Coronary artery (tissue), 2 donors: ENCODE measurements around the gene CFLAR.
"Not testable (repeated sequence)": the region's sequence is repeated elsewhere in the genome, so short reads cannot be mapped to it uniquely, and the experiment has no call there.

Source experiments
- DNase-seq: peaks from one replicate; pipeline ENCODE4 v3.0.0-alpha.2; 2017; ENCODE audit warnings: low spot score
- H3K27ac ChIP-seq, 2 donors: fragments of 200-600 bp; sonication (generic); one replicate each; pipeline ENCODE4 v1.5.1; 2016 to 2019
- H3K4me3 ChIP-seq: fragments of 200-600 bp; sonication (generic); 2 replicates; pipeline ENCODE4 v1.5.1; 2016; ENCODE audit warnings: mild to moderate bottlenecking, moderate library complexity
- TF ChIP-seq, protein P1 (sequence below): fragments of 200-600 bp; sonication (generic); IDR thresholded peaks from one replicate; pipeline ENCODE4 v1.5.1; 2019; ENCODE audit warnings: antibody characterized with exemption

Gene CFLAR

DNA sequence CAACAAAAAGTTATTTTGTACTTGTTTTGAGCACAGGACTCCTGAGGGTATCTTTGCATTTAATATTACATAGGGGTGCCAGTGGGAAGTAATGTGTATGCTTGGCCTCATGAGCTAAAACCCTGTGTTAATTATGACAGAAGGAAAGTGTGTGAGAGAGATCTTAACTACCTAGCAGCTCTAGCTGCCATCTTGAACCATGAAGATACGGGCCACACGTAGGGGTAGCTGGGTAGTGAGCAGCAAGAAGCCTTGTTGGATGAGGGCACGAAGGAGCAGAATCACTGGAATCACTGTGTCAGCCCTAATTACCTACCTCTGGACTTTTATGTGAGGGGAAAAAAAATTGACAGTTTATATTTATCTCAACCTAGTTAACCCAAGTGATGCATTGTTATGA, 51.6 kb downstream of the CFLAR start:
- Histone ChIP-seq H3K4me3 (no peak overlapping the region), H3K27ac (no peak overlapping the region)
- DNase-seq: no peak
- TF ChIP-seq, protein P1, sequence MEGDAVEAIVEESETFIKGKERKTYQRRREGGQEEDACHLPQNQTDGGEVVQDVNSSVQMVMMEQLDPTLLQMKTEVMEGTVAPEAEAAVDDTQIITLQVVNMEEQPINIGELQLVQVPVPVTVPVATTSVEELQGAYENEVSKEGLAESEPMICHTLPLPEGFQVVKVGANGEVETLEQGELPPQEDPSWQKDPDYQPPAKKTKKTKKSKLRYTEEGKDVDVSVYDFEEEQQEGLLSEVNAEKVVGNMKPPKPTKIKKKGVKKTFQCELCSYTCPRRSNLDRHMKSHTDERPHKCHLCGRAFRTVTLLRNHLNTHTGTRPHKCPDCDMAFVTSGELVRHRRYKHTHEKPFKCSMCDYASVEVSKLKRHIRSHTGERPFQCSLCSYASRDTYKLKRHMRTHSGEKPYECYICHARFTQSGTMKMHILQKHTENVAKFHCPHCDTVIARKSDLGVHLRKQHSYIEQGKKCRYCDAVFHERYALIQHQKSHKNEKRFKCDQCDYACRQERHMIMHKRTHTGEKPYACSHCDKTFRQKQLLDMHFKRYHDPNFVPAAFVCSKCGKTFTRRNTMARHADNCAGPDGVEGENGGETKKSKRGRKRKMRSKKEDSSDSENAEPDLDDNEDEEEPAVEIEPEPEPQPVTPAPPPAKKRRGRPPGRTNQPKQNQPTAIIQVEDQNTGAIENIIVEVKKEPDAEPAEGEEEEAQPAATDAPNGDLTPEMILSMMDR: no peak

DNA sequence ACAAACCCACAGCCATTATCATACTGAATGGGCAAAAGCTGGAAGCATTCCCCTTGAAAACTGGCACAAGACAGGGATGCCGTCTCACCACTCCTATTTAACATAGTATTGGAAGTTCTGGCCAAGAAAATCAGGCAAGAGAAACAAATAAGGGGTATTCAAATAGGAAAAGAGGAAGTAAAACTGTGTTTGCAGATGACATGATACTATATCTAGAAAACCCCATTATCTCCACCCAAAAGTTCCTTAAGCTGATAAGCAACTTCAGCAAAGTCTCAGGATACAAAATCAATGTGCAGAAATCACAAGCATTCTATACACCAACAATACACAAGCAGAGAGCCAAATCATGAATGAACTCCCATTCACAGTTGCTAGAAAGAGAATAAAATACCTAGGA, 52.5 kb downstream of the CFLAR start:
- H3K27ac ChIP-seq, H3K4me3 ChIP-seq, DNase-seq: not testable (repeated sequence)

DNA sequence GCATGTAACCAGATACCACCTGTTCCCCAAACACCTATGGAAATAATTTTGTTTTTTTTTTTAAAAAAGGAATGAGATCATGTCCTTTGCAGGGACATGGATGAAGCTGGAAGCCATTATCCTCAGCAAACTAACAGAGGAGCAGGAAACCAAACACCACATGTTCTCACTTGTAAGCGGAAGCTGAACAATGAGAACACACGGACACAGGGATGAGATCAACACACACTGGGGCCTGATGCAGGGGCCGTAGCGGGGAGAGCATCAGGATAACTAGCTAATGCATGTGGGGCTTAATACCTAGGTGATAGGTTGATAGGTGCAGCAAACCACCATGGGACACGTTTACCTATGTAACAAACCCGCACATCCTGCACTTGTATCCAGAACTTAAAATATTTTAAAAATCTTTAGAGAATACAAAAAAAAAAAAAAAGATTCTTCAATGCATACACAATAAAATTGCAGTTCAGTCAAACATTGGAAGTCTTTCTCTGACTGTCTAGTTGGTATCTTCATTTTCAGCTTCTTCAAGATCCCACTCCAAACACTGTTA, 55.4 kb downstream of the CFLAR start:
- no peak for DNase-seq
- Histone ChIP-seq H3K4me3 (no peak overlapping the region), H3K27ac (no peak overlapping the region)
- TF ChIP-seq, protein P1: no peak

DNA sequence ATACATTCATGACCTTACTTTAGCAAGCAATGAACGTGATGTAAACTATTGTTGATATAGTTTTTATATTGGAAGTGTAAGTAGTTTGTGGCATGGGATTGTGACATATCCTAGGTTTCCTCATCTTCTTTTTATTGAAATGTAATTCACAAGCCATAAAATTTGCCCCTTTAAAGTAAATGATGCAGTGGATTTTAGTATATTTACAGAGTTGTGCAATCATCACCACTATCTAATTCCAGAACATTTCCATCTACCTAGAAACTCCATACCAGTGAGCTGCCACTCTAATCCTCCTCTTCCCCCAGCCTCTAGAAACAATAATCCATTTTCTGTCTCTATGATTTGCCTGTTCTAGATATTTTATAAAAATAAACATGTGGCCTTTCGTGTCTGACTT, 56.3 kb downstream of the CFLAR start:
- Histone ChIP-seq H3K4me3 (no peak overlapping the region), H3K27ac (no peak overlapping the region)
- TF ChIP-seq, protein P1: no peak
- no peak for DNase-seq

DNA sequence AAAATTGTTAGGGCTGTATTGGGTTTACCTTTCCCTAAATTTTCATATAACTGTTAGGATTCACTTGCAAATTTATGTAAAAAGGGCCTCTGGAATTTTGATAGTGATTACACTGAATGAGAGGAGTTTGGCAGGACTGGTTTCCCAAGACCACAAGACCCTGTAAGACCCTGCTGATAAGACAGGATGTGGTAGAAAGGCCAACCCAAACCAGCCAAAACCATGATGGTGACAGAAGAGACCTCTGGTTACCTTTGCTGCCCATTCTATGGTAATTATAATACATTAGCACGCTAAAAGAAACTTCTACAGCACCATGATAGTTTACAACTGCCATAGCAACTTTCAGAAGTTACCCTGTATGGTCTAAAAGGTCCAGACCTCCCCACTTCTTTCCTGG, 58.7 kb downstream of the CFLAR start:
- Histone ChIP-seq H3K27ac (no peak overlapping the region), H3K4me3 (no peak overlapping the region)
- no peak for DNase-seq
- TF ChIP-seq, protein P1: no peak

DNA sequence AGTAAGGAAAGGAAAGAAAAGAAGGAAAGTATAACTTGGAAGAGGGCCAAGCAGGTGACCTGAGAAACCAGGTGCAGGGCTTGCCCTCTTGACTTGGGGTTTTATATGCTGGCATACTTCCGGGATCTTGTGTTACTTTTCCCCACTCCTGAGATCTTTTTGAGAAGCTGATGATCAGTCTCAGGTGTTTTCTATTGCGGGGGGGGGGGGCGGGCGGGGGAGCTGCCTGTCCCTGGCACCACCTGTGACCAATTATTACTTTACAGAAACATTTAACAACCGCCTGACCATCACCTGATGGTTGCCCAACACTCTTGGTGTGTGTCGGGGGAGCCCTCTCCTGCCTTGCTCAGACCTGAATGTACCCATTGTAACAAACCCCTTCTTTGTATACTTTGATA, 60.1 kb downstream of the CFLAR start:
- Histone ChIP-seq H3K4me3 (no peak overlapping the region), H3K27ac (no peak overlapping the region)
- no peak for DNase-seq
- TF ChIP-seq, protein P1: no peak

DNA sequence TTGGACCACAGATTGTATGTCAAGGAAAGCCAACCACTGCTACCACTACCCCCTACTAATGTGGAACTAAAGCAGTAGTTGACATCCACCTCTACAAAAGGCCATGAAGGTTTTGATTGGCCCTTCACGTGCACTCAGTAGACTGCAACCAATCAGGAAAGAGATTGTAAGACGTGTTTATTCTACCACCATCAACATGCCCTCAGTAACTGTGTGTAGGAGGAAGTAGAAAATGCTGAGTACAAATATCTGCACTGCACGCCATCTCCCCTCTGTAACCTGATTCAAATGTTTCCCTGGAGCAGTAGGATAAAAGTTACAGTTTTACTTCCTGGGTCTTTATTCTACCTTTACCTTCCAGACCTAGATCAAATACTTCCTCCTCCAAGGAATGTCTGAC, 64.0 kb downstream of the CFLAR start:
- H3K27ac ChIP-seq: no peak overlapping the region
- no peak for DNase-seq
- no peak overlapping the region for H3K4me3 ChIP-seq
- TF ChIP-seq, protein P1: no peak
